Upper lobe of right lung (tissue), 1 donor: ENCODE measurements around the gene DNM1. TPM values are rescaled to one million over a fixed set of nuclear protein-coding genes. Genes with fewer than 3 reads are reported as not detected.

Experiments used
- ATAC-seq: fragments of 200-7000 bp; cut with Tn5 transposase; one replicate; pipeline ENCODE4 v1.9.1; 2020; ENCODE audit warnings: mild to moderate bottlenecking, moderate library complexity
- DNase-seq: peaks from one replicate; pipeline ENCODE4 v3.0.0-alpha.2; 2020
- H3K27ac ChIP-seq: fragments of 200-600 bp; one replicate; pipeline ENCODE4 v1.8.0; 2022
- H3K27me3 ChIP-seq: fragments of 200-600 bp; one replicate; pipeline ENCODE4 v1.8.0; 2022; ENCODE audit warnings: mild to moderate bottlenecking
- H3K36me3 ChIP-seq: fragments of 200-600 bp; one replicate; pipeline ENCODE4 v1.8.0; 2022
- H3K4me1 ChIP-seq: fragments of 200-600 bp; one replicate; pipeline ENCODE4 v1.8.0; 2022
- H3K4me3 ChIP-seq: fragments of 200-600 bp; one replicate; pipeline ENCODE4 v1.8.0; 2022; ENCODE audit warnings: mild to moderate bottlenecking
- H3K9me3 ChIP-seq: fragments of 200-600 bp; one replicate; pipeline ENCODE4 v1.8.0; 2022
- intact Hi-C: fragments of 100-400 bp; cut with DNase I; formaldehyde crosslinking; loops from one replicate; pipeline ENCODE4 v1.11.0; 2022
- total RNA-seq: library from RNA; stranded (reverse); fragmentation: NEBNext Ultra II Directional; extraction: Animal tissue kit (Norgen Biotek cat#: 25700); gene quantifications from one replicate; pipeline ENCODE4 v1.2.1, GENCODE V29; 2021
- TF ChIP-seq, protein P1 (sequence below): fragments of 200-600 bp; IDR thresholded peaks from one replicate; pipeline ENCODE4 v1.8.0; 2022; ENCODE audit warnings: antibody characterized with exemption
- donor health status: DM: no; HTN: yes; CAD: no; lungs with severe emphysema.

DNM1 gene
- total RNA-seq, 1 donor from 2014 or later: 5.2 TPM

DNA sequence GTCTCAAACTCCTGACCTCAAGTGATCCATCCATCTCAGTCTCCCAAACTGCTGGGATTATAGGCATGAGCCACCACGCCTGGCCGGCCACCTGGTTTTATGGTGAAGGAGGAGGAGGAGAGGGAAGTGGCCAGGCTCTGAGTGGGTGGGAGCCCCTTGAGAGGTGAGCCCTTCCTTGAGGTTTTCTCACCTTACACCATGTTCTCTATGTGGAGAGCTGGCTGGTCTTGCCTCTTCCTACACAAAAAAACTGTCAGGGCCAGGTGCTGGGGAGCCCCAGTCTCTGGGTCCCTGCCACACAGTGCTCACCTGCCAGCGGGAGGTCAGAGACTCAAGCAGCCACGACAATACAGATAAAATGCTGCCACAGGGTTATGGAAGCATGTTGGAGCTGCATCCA lies 91.0 kb downstream of the DNM1 start:
- Histone ChIP-seq H3K4me3 (no peak overlapping the region), H3K27me3 (no peaks in the 10 kb centered on the region), H3K27ac (no peak overlapping the region), H3K36me3 (no peaks in the 10 kb centered on the region), H3K9me3 (no peaks in the 10 kb centered on the region), H3K4me1 (peaks cover 6% of the 10 kb centered on the region)
- ATAC-seq (no peak), DNase-seq (no peak)
- intact Hi-C loops: loop anchor here (10.0 kb wide), 1 partner anchor 51 kb away; the partner anchor contains the start of gene SLC27A4
- TF ChIP-seq, protein P1, sequence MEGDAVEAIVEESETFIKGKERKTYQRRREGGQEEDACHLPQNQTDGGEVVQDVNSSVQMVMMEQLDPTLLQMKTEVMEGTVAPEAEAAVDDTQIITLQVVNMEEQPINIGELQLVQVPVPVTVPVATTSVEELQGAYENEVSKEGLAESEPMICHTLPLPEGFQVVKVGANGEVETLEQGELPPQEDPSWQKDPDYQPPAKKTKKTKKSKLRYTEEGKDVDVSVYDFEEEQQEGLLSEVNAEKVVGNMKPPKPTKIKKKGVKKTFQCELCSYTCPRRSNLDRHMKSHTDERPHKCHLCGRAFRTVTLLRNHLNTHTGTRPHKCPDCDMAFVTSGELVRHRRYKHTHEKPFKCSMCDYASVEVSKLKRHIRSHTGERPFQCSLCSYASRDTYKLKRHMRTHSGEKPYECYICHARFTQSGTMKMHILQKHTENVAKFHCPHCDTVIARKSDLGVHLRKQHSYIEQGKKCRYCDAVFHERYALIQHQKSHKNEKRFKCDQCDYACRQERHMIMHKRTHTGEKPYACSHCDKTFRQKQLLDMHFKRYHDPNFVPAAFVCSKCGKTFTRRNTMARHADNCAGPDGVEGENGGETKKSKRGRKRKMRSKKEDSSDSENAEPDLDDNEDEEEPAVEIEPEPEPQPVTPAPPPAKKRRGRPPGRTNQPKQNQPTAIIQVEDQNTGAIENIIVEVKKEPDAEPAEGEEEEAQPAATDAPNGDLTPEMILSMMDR: no peak

DNA sequence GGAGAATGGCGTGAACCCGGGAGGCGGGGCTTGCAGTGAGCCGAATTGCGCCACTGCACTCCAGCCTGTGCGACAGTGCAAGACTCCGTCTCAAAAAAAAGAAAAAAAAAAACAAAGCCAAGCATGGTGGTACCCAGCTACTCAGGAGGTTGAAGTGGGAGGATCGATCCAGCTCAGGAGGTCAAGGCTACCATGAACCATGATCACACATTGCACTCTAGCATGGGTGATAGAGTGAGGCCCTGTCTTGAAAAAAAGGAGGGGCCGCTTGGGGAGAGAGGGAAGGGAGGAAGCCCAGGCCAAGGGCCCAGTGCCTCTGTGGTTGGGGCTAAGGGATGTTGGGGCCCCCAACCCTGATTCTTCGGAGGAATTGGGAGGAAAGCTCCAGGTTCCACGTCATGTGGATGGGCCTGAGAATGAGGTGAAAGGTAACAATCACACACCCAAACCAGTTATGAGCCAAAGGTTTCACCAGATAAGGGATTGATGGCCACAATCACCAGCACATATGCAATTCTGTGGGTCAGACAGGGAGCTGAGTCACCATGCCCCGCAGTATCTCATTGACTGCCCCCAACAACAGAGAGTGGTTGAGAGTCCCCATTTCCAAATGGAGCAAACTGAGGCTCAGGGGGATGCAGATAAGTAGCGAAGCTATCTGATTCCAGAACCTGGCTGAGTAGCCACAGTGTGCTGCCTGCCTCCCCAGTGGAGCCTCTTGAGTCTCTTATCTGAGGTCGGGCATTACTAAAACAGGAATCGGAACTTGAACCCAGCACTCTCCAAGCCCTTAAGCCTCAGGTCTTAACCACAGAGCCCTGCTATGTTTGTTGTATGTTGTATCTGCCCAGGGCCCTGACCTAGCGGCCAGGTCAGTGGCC lies 93.4 kb downstream of the DNM1 start:
- DNase-seq (no peak), ATAC-seq (no peak)
- Histone ChIP-seq H3K9me3 (no peaks in the 10 kb centered on the region), H3K4me1 (peaks cover 6% of the 10 kb centered on the region), H3K27ac (no peak overlapping the region), H3K4me3 (no peak overlapping the region), H3K36me3 (no peaks in the 10 kb centered on the region), H3K27me3 (no peaks in the 10 kb centered on the region)
- TF ChIP-seq, protein P1: no peak
- intact Hi-C loops: loop anchor here (10.0 kb wide), 1 partner anchor 48 kb away; the partner anchor contains the start of gene SLC27A4

DNA sequence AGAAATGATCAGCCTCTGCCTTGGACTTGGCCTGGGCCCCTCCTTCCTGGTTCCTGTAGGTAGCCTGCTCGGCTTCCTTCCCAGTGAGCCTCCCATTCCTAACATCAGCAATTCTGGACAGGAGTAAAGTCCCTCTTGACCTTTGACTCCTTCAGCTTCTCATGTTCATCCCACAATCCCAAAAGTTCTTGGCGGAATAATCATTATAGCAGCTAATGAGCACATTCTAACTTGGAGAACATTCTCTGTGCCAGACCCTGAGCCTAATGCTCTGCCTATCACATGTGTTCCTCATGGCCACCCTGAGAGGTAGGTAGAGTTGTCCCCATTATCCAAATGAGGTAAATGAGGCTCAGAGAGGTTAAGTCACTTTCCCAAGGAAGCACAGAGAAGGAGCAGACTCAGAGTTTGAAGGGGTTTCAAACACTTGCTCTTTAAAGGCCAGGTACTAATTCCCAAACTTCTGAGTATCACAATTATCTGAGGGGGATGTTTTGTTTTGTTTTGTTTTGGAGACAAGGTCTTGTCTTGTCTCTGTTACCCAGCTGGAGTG lies 94.1 kb downstream of the DNM1 start:
- Histone ChIP-seq H3K27me3 (no peaks in the 10 kb centered on the region), H3K4me1 (peaks cover 6% of the 10 kb centered on the region), H3K36me3 (no peaks in the 10 kb centered on the region), H3K4me3 (no peak overlapping the region), H3K27ac (no peak overlapping the region), H3K9me3 (no peaks in the 10 kb centered on the region)
- TF ChIP-seq, protein P1: no peak
- DNase-seq (no peak), ATAC-seq (no peak)
- intact Hi-C loops: loop anchor here (10.0 kb wide), 1 partner anchor 48 kb away; the partner anchor contains the start of gene SLC27A4

- Histone ChIP-seq H3K4me3 (no peak overlapping the region), H3K27me3 (no peaks in the 10 kb centered on the region), H3K4me1 (peaks cover 6% of the 10 kb centered on the region), H3K36me3 (no peaks in the 10 kb centered on the region), H3K9me3 (no peaks in the 10 kb centered on the region), H3K27ac (no peak overlapping the region)
- TF ChIP-seq, protein P1: no peak
- no peak for DNase-seq
- intact Hi-C loops: loop anchor here (10.0 kb wide), 1 partner anchor 46 kb away; the partner anchor contains the start of gene SLC27A4
- no peak for ATAC-seq
Measured at GRCh38 chr9:128298535-128299482, 95.6 kb downstream of the DNM1 start.
